ENCODE measurements around the gene SDF2L1.
"Not testable (repeated sequence)": the region's sequence is repeated elsewhere in the genome, so short reads cannot be mapped to it uniquely, and the experiment has no call there.

The SDF2L1 gene

DNA sequence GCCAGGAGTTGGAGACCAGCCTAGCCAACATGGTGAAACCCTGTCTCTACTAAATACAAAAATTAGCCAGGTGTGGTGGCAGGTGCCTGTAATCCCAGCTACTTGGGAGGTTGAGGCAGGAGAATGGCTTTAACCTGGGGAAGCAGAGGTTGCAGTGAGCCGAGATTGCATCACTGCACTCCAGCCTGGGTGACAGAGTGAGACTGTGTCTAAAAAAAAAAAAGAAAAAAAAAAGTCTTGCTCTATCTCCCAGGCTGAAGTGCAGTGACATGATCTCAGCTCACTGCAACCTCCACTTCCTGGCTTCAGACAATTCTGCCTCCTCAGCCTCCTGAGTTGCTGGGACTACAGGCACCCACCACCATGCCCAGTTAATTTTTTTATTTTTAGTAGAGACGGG is 4.7 kb upstream of the SDF2L1 start:
- not testable (repeated sequence) for DNase-seq

DNA sequence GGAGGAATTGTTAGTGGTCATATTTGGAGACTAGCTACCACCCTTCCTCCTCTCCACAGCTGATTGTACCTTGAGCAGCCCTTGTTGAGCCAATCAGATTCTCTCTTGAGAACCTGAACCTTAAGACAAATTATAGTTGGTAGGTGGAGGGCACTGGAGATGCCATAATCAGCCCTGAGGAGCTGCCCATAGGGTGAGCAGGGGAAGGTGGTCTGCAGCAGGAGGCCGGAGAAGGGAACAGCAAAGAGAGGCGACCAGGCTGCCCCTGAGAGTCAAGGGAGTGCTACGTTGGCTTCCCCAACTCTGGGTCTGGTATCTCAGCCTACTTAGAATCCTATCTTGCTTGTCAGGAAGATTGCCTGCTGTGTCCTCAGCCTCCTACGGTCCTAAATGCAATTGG is 2.7 kb upstream of the SDF2L1 start:
- DNase-seq = no peak

DNA sequence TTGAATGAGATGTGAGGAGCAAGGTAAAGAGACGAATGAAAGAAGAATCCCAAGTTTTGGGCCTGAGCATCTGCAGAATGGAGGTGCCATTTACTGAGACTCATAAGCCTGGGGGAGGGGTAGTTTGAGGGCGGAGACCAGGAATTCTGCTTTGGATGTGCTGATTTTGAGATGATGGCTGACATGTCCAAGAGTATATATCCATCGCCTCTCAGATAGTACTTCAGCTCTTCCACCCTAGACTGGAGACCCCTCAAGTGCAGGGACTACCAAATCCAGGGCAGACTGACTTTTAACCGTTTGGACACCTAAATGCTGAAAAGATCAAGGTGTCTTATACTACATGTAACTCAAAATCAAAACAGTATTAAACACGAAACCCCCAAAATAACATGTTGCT is 1.3 kb upstream of the SDF2L1 start:
- DNase-seq = no peak

DNA sequence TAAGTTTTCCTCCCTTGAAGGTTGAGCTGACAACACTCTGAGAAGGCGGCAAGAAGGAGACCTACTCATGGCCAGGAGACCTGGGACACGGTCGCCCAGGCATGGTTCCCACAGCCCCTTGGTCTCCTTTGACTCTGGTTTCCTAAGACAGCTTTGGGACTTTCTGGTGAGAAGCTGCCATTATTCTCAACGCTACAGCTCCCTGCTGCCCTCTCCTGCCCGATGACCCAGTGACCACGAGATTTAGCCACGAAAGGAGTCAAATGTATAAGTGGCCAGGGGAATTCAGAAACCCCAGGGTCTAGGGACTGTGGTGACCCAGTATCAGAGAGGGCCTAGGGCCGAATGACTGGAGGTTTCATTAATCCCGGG is 699 bp upstream of the SDF2L1 start:
- no peak for DNase-seq

DNA sequence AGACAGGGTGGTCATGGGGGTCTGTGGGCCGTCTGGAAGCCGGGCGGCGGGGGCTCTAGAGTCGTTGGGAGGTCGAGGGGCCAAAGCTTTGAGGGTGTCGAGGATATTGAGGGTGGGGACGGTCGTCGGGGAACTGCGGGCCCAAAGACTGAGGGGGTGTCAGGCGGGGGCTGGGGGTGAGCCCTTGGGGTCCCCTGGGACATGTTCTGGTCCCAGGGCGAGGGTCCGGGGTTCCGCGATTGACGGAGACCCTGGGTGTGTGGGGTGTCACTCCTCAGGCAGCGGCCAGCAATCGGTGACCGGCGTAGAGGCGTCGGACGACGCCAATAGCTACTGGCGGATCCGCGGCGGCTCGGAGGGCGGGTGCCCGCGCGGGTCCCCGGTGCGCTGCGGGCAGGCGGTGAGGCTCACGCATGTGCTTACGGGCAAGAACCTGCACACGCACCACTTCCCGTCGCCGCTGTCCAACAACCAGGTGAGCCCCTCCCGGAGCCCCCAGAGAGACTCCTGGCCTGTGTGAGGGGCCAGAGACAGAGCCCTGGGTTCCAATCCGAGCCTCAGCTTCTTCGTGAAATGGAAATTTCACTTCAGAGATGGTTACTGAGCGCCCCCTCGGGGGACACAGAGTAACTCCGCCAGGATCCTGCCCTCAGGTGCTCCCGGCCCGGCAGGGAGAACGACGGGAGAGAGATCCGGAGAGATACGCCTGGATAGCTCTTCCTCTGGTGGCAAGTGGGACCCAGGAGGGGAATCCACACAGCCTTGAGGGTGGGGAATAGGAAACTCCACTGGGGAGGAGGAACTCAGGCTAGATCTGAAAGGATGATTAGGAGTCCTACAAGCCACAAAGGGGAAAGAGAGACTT is 714 bp downstream of the SDF2L1 start:
- peak in 3 of 5 experiments; percentile 37 to 68 (median 39) for DNase-seq

DNA sequence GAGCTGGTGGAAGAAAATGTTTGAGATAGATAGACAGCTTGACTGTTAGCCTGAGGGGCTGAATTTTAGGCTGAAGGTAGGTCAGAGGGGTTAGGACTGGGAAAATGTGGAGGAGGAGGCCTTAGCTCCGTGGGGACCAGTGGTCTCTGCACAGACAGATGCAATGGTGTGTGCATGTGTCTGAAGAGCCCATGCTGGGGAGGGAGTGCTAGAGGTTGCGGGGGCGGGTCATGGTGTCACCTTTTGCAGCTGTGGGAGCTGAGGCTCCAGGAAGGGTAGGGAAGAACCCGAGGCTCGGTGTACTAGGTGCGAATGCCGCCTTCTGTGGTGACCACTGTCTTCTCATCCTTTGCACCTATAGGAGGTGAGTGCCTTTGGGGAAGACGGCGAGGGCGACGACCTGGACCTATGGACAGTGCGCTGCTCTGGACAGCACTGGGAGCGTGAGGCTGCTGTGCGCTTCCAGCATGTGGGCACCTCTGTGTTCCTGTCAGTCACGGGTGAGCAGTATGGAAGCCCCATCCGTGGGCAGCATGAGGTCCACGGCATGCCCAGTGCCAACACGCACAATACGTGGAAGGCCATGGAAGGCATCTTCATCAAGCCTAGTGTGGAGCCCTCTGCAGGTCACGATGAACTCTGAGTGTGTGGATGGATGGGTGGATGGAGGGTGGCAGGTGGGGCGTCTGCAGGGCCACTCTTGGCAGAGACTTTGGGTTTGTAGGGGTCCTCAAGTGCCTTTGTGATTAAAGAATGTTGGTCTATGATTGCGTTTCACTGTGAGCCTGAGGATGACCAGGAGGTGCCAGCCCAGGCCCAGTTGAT is 1.6 kb downstream of the SDF2L1 start:
- DNase-seq = no peak

DNA sequence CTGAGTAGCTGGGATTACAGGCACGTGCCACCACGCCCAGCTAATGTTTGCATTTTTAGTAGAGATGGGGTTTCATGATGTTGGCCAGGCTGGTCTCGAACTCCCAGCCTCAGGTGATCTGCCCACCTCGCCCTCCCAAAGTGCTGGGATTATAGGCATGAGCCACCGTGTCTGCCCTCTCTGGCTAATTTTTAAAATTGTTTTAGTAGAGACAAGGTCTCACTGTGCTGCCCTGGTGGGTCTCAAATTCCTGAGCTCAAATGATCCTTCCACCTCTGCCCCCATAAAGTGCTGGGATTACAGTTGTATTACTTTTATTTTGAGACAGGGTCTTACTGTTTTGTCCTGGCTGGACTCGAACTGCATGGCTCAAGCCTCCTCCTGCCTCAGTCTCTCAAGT is 3.4 kb downstream of the SDF2L1 start:
- DNase-seq = not testable (repeated sequence)

DNA sequence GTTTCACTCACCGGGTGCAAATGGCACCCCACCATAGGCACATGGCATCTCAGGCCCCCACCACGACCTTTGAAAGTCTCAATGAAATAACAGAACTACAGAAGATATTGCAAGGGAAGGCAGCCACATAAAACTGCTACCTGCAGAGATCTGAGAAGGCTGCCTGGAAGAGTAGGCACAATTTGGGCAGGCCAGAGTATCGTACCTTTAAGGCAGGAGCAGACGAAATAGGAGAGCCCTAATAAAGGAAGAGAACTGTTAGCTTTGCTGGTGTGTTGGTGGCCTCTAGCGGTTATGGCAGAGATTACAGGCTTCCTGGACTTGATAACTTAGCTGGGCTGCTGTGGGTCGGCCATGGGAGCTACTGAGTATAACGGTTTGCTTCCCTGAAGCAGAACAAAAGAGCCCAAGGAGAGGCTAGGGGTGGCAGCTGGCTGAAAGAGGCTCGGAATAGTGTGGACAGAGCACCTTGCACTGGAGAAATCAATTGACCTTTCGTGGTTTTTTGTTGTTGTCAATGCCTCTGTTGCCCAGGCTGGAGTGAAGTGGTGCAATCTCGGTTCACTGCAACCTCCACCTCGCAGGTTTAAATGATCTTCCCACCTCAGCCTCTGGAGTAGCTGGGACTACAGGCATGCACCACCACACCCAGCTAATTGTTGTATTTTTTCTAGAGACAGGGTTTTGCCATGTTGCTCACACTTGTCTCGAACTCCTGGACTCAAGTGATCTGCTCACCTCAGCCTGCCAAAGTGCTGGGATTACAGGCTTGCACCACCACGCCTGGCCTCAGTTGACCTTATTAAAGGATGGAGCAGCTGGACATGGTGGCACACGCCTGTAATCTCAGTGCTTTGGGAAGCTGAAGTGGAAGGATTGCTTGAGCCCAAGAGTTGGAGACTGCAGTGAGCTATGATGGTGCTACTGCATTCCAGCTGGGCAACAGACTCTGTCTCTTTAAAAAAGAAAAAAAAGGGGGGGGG is 4.8 kb downstream of the SDF2L1 start:
- DNase-seq = peak; percentile 31 to 82 (median 65)

DNA sequence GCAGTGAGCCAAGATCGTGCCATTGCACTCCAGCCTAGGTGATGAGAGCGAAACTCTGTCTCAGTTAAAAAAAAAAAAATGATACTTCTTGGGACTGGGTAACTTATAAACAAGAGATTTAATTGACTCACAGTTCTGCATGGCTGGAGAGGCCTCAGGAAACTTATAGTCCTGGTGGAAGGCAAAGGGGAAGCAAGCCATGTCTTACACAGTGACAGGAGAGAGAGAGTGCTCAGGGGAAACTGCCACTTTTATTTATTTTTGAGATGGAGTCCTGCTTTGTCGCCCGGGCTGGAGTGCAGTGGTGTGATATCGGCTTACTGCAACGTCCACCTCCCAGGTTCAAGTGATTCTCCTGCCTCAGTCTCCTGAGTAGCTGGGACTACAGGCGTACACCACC is 8.2 kb downstream of the SDF2L1 start:
- DNase-seq = no peak

DNA sequence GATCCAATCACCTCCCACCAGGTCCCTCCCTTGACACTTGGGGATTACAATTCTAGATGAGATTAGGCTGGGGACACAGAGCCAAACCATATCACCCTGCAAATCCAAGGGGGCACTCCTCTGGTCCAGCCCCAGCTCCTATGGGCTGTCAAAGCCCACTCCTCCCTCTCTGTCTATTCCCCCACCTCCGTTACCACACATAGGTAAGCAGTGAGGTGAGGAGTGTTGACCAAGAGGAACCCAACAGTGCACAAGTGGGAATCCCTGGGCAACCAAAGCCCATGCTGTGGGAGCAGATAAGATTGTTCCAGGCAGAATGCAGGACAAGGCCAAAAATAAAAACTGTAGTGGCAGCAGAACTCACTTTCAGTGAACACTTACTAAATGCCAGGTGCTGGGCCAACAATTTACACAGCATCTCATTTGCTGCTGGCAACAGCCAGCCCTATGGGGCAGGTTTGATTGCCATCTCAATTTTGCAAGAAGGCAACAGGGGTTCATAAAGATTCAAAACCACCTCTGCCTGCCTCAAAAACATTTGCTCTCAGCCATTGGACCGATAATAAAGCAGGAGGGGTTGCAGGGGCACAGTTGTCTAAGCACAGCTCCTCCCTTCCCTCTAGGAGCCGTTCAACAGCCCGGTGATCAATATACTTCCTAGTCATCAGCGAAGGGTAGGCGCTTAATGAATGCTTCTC is 8.9 kb downstream of the SDF2L1 start:
- peak in 1 of 5 experiments; percentile 57 for DNase-seq

DNA sequence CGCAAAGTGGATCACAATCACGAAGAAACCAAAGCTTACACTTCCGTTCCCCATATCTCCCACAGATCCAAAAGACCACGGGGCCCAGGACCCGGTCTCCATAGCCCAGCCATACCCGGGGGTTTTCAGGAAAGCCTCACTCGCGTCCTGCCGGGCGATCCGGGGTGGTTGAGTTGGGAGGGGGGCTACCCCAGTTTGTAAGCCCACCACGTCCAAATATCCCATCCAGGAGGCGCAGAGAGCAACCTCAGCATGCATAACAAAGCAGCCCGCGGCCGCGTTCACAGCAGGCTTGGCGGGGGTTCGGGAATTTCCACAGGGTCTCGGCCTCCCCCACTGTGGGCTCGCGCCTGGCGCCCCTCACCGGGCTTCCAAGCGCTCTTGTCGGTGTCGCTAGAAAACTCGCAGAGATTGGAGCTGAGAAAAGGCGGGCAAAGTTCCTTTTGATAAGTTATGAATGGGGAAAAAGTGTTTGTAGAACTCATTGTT is 9.5 kb downstream of the SDF2L1 start:
- no peak for DNase-seq

DNA sequence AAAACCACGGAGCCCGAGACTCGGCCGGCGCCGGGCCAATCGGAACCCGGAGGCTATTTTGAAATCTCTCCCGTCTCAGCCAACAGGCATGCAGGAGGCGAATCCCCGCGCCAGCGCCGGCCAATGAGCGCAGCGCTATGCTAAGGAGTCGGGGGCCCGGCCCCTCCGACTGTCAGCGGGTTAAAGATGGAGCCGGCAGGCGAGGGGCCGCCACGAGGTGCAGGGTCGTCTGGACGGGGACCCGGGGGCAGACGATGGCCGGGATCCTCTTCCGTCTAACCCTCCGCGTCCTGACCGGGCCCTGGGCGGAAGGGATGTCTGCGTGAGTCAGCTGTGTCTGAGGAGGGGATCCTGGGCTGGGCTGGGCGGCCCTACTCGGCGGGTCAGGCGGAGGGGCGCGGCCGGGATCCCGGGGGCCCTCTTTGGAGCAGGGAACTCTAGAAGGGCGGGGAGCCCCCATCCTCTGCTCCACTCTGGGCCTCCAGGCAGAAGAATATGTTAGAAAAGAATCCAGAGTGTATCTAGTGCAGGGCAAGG is 10.0 kb downstream of the SDF2L1 start:
- DNase-seq = peak; percentile 61 to 91 (median 75)

DNA sequence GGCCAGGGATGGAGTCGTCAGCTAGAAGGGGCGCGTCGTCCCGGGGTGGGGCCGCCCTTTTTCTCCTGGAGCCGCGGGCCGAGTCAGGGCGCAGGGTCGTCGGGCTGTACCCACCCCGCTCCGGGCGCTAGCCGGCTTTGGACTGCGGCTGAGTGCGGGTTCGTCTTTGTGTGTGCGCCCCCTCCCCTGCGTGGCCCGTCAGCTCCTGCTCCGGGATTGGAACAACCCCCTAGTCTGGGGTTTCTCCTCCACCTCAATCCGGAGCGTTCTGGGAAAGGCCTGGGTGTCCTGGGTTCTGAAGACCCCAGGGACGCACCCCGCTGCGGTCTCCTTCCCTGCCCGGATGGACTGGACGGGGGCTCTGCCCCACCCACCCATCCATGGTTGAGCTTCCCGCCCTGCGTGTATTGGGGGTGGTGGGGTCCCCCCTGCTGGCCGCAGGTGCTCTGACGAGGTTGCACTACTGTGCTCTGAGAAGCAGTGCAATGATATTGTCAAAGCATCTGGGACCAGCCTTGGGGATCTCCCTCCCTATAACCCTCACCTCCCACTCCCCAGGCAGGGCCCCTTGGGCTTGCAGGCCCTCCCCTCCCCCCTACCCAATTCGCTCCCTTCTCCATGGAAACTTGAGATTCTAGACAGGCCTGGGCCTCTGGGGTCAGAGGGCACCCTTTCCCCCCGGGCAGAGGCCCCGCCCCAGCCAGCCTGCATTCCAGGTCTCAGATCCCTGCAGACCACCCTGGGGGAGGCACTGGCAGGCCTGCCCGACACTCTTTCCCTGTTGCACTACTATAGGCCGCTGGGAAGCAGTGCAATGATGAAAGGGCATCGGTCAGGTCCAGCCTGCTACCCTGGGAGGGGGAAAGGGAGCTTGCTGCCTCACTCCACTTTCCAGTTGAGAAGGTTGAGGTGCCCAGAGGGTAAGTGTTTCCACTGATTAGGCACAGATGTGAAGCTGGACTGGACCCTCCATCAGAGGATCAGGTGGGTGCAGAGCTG is 10.7 kb downstream of the SDF2L1 start:
- no peak for DNase-seq

DNA sequence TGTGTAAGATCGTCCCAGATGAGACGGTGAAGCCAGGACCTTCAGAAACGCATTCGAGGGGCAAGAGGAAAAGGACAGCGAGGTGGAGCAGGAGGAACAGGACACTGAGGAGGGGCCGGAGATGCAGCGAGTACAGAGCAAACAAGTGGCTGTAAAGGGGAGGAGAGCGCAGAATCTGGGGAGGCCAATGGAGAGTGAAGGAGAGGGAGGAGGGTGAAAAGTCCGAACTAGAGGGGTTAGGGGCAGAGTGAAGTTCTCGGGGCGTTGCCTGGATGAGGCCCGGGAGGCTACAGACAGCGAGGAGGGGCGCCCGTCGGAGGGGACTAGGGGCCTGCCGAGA is 14.9 kb downstream of the SDF2L1 start:
- DNase-seq = no peak

DNA sequence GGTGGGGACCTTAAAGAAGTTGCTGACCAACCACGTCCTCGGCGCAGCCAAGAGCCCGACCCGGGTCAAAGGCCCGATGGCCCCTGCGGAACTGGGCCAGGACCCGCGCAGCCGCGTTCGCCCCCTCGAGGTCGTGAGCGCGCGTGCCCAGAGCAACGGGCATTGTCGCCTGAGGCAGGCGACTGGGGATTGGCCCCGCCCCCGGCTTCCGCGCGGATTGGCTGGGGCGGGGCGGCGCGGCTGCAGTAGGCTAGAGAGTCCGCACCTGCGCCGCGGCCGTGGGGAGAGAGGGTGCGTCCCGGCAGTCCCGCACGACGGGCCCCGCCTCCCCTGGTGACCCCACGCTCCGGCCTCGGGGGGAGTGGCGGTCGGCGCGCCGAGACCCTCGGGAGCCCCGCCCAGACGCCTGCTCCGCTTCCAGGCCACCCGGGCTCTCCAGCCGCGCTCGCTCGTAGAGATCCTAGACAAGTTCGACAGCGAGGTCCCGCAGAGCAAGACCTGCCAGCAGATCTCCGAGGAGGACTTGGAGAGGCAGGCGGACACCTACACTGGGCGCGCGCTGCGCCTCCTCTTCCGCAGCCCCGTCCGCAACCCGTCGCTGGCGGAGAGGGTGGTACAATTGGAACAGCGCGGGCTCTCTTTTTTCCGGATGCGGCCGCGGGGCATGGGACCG is 15.4 kb downstream of the SDF2L1 start:
- peak; percentile 67 to 83 (median 73) for DNase-seq

DNA sequence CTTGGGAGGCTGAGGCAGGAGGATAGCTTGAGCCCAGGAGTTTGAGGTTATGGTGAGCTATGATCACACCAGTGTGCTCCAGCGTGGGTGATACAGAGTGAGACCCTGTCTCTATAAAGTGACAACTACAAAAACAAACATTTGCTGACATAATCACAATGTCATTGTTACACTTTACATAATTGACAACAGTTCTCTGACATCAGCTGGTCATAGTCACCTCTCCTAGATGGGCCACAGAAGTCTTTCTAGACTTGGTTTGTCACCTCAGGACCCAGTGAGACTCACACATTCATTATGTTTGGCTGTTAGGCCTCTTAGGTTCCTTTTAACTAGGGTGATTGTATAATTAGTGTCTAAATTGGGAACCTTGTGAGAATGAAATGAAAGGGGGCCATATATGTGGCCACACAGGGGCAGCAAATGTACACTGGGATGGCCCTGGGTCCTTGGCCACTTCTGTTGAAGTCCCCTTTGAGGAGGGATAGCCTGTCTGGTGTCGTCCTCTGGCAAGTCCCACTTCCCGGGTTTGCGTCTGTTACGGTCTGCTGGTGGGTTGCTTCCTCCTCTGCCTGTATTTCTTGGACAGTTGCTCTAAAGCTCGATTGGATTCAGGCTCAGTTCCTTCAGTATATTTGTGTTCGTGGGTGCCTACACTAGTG is 17.9 kb downstream of the SDF2L1 start:
- no peak for DNase-seq

DNA sequence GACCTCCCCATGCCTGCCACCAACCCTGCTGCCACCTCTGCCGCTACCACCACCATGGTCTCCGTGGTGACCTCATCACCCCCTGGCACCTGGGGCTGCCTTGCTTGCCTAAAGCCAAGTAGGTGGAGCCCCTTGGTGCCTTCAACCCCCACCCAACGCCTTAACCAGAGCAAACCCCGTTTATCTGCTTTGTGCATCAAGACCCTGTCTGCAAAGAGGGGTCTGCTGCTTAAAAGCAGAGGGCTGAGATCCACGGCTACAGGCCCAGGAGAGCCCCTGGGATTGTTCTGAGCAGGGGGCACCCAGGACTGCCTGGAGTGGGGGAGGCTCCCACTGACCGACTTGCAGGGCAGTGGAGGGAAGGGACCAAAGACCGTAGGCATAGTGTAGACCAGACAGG is 18.8 kb downstream of the SDF2L1 start:
- DNase-seq = no peak

DNA sequence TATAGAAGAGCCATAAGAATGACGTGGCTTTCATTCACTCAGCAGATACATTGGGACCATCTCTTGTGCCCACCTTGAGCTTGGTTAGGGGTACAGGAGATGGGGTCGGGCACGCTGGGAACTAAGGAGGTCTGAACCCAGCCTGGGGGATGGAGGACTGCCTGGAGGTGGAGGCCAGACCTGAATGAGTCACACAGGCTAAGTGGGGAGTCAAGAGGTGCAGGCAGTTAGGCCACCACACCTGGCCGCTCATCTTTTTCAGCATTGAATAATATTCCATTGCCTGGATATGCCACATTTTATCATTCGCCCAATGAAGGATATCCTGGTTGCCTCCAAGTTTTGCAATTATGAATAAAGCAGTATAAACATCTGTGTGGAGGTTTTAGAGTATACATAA is 19.9 kb downstream of the SDF2L1 start:
- no peak for DNase-seq

DNA sequence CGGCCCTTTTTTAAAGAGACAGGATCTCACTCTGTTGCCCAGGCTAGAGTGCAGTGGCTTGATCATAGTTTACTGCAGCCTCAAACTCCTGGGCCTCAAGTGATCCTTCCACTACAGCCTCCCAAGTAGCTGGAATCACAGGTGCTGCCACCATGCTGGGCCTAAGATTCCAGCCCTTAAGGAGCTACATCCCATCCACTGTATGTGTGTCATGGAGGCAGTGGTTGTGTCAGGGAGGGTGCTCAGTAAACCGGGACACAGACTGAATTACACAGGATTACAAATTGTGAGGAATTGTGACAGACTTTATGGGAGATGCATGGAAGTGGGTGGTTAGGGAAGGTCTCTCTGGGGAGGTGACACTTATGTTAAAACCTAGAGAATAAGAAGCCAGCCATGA is 21.6 kb downstream of the SDF2L1 start:
- DNase-seq = no peak

Data from T-helper 2 cell (primary cell).